ENCODE data around the gene CCNG1. TPM values are rescaled to one million over a fixed set of nuclear protein-coding genes. Genes with fewer than 3 reads are reported as not detected.
"Not testable (repeated sequence)": the region's sequence is repeated elsewhere in the genome, so short reads cannot be mapped to it uniquely, and the experiment has no call there.

CCNG1 gene, protein sequence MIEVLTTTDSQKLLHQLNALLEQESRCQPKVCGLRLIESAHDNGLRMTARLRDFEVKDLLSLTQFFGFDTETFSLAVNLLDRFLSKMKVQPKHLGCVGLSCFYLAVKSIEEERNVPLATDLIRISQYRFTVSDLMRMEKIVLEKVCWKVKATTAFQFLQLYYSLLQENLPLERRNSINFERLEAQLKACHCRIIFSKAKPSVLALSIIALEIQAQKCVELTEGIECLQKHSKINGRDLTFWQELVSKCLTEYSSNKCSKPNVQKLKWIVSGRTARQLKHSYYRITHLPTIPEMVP
- 143 TPM for polyA plus RNA-seq (2012; ENCODE audit: low read depth, missing spikeins)

DNA sequence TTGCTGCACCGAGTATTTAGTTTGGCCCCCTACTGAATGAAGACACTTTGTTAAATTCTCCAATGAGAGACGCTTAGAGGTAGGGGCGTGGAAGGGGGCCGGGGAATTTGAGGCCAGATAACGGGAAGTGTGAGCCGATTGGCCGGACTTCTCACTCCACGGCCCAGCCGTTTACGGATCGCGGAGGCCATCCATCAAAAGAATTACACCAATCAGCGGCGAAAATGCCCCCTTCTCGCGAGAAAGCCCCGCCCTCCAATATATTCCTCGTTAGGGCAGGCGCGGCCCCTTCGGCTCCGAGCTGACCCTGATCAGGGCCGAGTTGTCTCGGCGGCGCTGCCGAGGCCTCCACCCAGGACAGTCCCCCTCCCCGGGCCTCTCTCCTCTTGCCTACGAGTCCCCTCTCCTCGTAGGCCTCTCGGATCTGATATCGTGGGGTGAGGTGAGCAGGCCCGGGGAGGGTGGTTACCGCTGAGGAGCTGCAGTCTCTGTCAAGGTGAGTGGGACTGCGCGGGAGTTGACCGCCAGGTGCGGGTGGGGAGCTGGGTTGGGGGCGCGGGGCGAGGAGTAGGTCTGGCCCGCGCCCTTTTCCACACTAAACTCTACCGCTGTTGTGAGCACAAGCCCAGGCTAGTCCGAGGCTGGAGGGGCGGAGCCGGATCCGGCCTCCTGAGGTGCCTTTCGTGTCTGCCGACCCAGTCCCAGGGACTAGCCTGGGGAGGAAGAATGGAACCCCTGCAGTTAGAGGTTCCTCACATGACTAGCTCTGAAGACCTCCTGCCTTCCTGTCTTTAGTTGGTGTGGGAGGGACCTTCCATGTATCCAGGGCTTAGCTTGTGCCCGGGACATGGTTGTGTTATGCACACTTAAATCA, at the start of gene CCNG1:
TSS of gene CCNG1 (plus strand) at position 287 of the 874 bp plus-strand sequence. CDS start 1,662 bp downstream, outside the sequence.
- TF ChIP-seq PAX5 (IDR thresholded peaks at IDR 0.05; ENCODE audit: insufficient read depth, low read length, severe bottlenecking), result no peak
- peak; percentile 98 for TF ChIP-seq POLR2AphosphoS5 (IDR thresholded peaks at IDR 0.05; ENCODE audit: low read depth, low read length)
- TF ChIP-seq SPI1 (IDR thresholded peaks at IDR 0.05; ENCODE audit: low read depth, low read length), result peak; percentile 82
- TF ChIP-seq POLR2A (IDR thresholded peaks at IDR 0.05; ENCODE audit: low read depth, low read length), result peak; percentile 98
- peak; percentile 90 for TF ChIP-seq TAF1 (IDR thresholded peaks at IDR 0.05; ENCODE audit: low read depth, low read length)
- no peak for TF ChIP-seq POU2F2 (IDR thresholded peaks at IDR 0.05; ENCODE audit: low read depth, low read length)
- DNase-seq (ENCODE audit: insufficient read length, low spot score) (peak; percentile 79), FAIRE-seq (peak; percentile 98)

- FAIRE-seq, result no peak
- TF ChIP-seq POLR2AphosphoS5 (IDR thresholded peaks at IDR 0.05; ENCODE audit: low read depth, low read length) (no peak), SPI1 (IDR thresholded peaks at IDR 0.05; ENCODE audit: low read depth, low read length) (no peak), PAX5 (IDR thresholded peaks at IDR 0.05; ENCODE audit: insufficient read depth, low read length, severe bottlenecking) (no peak), POU2F2 (IDR thresholded peaks at IDR 0.05; ENCODE audit: low read depth, low read length) (no peak), POLR2A (IDR thresholded peaks at IDR 0.05; ENCODE audit: low read depth, low read length) (no peak), TAF1 (IDR thresholded peaks at IDR 0.05; ENCODE audit: low read depth, low read length) (no peak)
- no peak for DNase-seq (ENCODE audit: insufficient read length, low spot score)
These were observed 41.6 kb upstream of the CCNG1 start for GRCh38 chr5:163395792-163396191.

DNA sequence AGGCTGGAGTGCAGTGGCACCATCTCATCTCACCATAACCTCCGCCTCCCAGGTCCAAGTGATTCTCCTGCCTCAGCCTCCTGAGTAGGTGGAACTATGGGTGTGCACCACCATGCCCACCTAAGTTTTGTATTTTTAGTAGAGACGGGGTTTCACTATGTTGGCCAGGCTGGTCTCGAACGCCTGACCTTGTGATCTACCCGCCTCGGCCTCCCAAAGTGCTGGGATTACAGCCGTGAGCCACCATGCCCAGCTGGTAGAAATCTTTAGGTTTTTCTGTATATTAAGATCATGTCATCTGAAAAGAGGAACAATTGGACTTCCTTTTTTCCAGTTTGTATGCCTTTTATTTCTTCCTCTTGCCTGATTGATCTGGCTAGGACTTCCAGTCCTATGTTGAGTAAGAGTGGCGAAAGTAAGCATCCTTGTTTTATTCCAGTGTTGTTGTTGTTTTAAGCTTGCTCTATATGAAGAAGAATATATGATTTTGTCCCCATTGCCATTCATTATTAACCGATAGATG, 40.5 kb upstream of the CCNG1 start:
- FAIRE-seq; DNase-seq (ENCODE audit: insufficient read length, low spot score): not testable (repeated sequence)

DNA sequence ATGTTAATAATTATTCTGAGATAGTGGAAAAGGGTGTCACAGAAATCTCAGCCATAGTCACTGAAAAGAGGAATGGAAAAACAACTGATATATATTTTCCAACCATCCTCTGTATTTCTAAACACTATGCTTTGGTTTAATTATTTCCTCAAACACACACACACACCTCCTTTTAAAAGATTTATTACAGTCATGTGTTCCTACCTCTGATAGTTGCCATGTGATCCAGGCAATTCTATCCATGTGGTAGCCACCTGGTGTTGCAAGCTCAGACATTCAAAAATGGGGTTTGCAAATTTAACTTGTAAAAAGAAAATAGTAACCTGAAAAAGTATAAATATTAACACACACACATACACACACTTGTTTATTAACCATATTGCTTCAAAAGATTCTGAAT, 40.0 kb upstream of the CCNG1 start:
- FAIRE-seq, result no peak
- no peak for TF ChIP-seq PAX5 (IDR thresholded peaks at IDR 0.05; ENCODE audit: insufficient read depth, low read length, severe bottlenecking)
- no peak for TF ChIP-seq SPI1 (IDR thresholded peaks at IDR 0.05; ENCODE audit: low read depth, low read length)
- TF ChIP-seq TAF1 (IDR thresholded peaks at IDR 0.05; ENCODE audit: low read depth, low read length), result no peak
- TF ChIP-seq POU2F2 (IDR thresholded peaks at IDR 0.05; ENCODE audit: low read depth, low read length), result no peak
- no peak for TF ChIP-seq POLR2A (IDR thresholded peaks at IDR 0.05; ENCODE audit: low read depth, low read length)
- TF ChIP-seq POLR2AphosphoS5 (IDR thresholded peaks at IDR 0.05; ENCODE audit: low read depth, low read length), result no peak
- no peak for DNase-seq (ENCODE audit: insufficient read length, low spot score)

GRCh38 chr5:163399923-163400322, 37.5 kb upstream of the CCNG1 start:
- no peak for FAIRE-seq
- DNase-seq (ENCODE audit: insufficient read length, low spot score), result no peak
- TF ChIP-seq SPI1 (IDR thresholded peaks at IDR 0.05; ENCODE audit: low read depth, low read length), result no peak
- no peak for TF ChIP-seq TAF1 (IDR thresholded peaks at IDR 0.05; ENCODE audit: low read depth, low read length)
- TF ChIP-seq POLR2A (IDR thresholded peaks at IDR 0.05; ENCODE audit: low read depth, low read length), result no peak
- no peak for TF ChIP-seq POU2F2 (IDR thresholded peaks at IDR 0.05; ENCODE audit: low read depth, low read length)
- TF ChIP-seq PAX5 (IDR thresholded peaks at IDR 0.05; ENCODE audit: insufficient read depth, low read length, severe bottlenecking), result no peak

GRCh38 chr5:163401271-163401670, 36.1 kb upstream of the CCNG1 start:
- FAIRE-seq (no peak), DNase-seq (ENCODE audit: insufficient read length, low spot score) (no peak)
- TF ChIP-seq POLR2AphosphoS5 (IDR thresholded peaks at IDR 0.05; ENCODE audit: low read depth, low read length), result no peak
- TF ChIP-seq SPI1 (IDR thresholded peaks at IDR 0.05; ENCODE audit: low read depth, low read length), result no peak

GRCh38 chr5:163402007-163402406, 35.4 kb upstream of the CCNG1 start:
- no peak for FAIRE-seq
- TF ChIP-seq POU2F2 (IDR thresholded peaks at IDR 0.05; ENCODE audit: low read depth, low read length) (no peak), POLR2AphosphoS5 (IDR thresholded peaks at IDR 0.05; ENCODE audit: low read depth, low read length) (no peak), PAX5 (IDR thresholded peaks at IDR 0.05; ENCODE audit: insufficient read depth, low read length, severe bottlenecking) (no peak), SPI1 (IDR thresholded peaks at IDR 0.05; ENCODE audit: low read depth, low read length) (no peak), TAF1 (IDR thresholded peaks at IDR 0.05; ENCODE audit: low read depth, low read length) (no peak), POLR2A (IDR thresholded peaks at IDR 0.05; ENCODE audit: low read depth, low read length) (no peak)
- DNase-seq (ENCODE audit: insufficient read length, low spot score), result no peak

DNA sequence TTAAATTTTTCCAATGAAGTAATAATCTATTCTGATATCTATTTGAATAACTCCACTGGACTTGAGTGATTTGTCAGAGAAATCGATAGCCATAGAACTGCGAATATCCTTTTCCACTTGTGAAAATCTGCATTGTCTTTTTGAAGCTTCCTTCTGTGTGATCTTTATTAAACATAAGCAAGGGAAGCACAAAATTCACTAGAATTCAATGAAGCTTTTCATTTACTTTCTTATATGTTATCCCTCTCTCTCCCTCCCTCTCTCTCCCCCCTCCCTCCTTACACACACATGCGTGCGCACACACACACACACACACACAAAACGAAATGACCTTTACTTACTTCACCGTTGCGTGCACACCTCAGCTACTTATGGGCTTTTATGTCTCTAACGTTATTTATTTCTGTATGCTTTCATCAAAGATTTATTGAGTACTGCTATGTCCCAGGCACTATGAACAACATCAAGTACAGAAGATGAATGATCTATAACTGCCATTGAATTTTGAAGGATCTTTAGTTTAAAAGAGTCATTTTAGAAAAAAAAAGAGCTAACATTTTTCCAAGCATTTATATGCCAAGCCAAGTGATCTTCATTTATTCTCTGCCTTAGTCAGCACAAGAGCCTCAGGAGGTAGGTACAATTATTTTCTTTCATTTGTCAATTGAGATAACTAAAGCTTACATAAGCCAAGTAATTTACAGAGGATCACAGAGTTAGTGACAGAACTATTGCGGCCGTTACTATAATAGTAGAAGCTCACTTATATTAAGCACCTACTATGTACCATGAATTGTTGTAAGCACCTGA, 32.8 kb upstream of the CCNG1 start:
- TF ChIP-seq TAF1 (IDR thresholded peaks at IDR 0.05; ENCODE audit: low read depth, low read length), result no peak
- TF ChIP-seq PAX5 (IDR thresholded peaks at IDR 0.05; ENCODE audit: insufficient read depth, low read length, severe bottlenecking), result no peak
- no peak for TF ChIP-seq POLR2AphosphoS5 (IDR thresholded peaks at IDR 0.05; ENCODE audit: low read depth, low read length)
- TF ChIP-seq POLR2A (IDR thresholded peaks at IDR 0.05; ENCODE audit: low read depth, low read length), result no peak
- no peak for TF ChIP-seq SPI1 (IDR thresholded peaks at IDR 0.05; ENCODE audit: low read depth, low read length)
- TF ChIP-seq POU2F2 (IDR thresholded peaks at IDR 0.05; ENCODE audit: low read depth, low read length), result no peak
- no peak for DNase-seq (ENCODE audit: insufficient read length, low spot score)
- no peak for FAIRE-seq

DNA sequence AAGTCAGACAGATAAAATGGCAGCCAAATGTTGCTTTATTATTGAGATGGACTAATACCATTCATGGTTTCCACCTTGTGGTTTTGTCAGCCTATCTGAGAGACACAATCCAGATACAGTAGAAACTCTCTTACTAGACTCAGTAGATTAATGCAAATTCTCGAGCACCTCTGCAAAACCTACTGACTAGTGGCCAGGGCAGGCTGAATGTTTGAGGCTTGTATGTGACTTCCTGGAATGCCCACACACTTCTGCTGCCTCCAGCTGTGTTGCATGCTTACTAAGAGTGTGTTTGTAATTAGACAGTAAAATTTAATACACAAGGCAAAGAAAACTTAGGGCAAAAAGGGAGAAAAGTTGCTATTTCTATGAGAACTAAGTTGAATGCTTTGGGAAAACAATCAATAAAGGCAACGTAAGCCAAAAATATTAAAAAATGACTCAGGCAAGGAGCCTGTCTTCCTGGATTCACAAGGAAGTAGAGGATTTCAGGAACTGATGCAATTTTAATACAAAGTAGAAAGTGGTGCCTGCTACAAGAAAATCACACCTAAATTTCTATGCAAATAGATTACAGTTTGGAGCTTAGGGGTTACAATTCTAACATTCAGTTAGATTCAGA, 30.2 kb upstream of the CCNG1 start:
- peak; percentile 76 for FAIRE-seq
- TF ChIP-seq SPI1 (IDR thresholded peaks at IDR 0.05; ENCODE audit: low read depth, low read length) (no peak), PAX5 (IDR thresholded peaks at IDR 0.05; ENCODE audit: insufficient read depth, low read length, severe bottlenecking) (no peak)
- DNase-seq (ENCODE audit: insufficient read length, low spot score), result no peak

All from GM12891 (cell line).